Fibroblast of the conjunctiva (primary cell): ENCODE results near the gene DDR2.

Source experiments
- DNase-seq: peaks from one replicate; pipeline ENCODE4 v3.0.0-alpha.2; 2010; ENCODE audit warnings: low read depth

Gene DDR2

DNA sequence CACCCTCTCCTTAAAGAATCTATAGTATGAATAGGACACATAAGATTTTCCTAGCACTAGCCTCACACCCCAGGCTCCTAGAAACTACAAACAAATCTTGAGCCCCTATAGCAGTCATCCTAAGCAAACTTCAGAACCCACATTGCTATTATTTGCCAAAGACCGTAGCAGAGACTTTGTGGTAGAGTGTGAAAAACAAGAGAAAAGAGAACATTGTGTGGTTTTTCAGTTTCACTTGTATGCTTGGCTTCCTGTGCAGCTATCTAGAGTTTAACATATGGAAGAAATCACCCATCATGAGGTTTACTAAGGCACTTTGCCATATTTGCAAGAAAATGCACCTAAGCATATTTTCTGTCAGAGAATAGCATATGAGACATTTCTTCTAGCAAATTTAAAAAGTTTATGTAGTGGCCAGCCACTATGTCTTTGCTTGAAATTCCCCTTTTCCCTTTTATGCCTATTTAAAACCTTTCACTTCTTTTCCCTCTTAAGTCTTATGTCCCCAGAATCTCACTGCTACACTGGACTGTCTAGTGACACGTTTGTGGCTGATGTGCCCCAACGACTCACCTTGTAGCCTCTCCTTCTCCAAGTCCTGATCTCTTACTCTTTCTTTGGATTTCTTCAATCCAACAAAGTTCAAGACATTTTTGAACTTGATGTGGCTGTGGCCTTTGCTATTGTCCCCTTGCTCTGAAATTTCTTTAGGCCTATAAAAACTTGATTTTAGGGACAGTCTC is 203.1 kb downstream of the DDR2 start:
- DNase-seq: no peak
